ENCODE results near the gene EPB41L5.

- TF ChIP-seq POLR2AphosphoS5 (IDR thresholded peaks at IDR 0.05) (no peak), CTCF (IDR thresholded peaks at IDR 0.05) (no peak), POLR2A (IDR thresholded peaks at IDR 0.05) (no peak), EP300 (IDR thresholded peaks at IDR 0.05) (no peak)
Measured at GRCh38 chr2:120091436-120091835, 78.6 kb downstream of the EPB41L5 start.

Data from sigmoid colon (tissue), 4 donors.